ENCODE data around the gene LRCH4.

LRCH4 gene

GRCh38 chr7:100604976-100605911 is 19.3 kb upstream of the LRCH4 start:
- DNase-seq = no peak

GRCh38 chr7:100604028-100604975 is 18.4 kb upstream of the LRCH4 start:
- DNase-seq = peak; percentile 39

GRCh38 chr7:100603726-100604027 is 17.7 kb upstream of the LRCH4 start:
- no peak for DNase-seq

GRCh38 chr7:100602889-100603725 is 17.2 kb upstream of the LRCH4 start:
- DNase-seq = no peak

- DNase-seq = no peak
Observed at GRCh38 chr7:100600730-100601038, 14.8 kb upstream of the LRCH4 start.

GRCh38 chr7:100599911-100600729 is 14.2 kb upstream of the LRCH4 start:
- no peak for DNase-seq

- DNase-seq = no peak
Observed at GRCh38 chr7:100598425-100598824, 12.5 kb upstream of the LRCH4 start.

- DNase-seq = no peak
Observed at GRCh38 chr7:100595188-100595587, 9.3 kb upstream of the LRCH4 start.

- no peak for DNase-seq
Observed at GRCh38 chr7:100591596-100591995, 5.7 kb upstream of the LRCH4 start.

GRCh38 chr7:100590077-100590737 is 4.3 kb upstream of the LRCH4 start:
- DNase-seq = no peak

- DNase-seq = no peak
Observed at GRCh38 chr7:100589341-100589947, 3.5 kb upstream of the LRCH4 start.

- no peak for DNase-seq
Observed at GRCh38 chr7:100588438-100588837, 2.5 kb upstream of the LRCH4 start.

GRCh38 chr7:100586266-100587025 is 517 bp upstream of the LRCH4 start, which contains the start of gene FBXO24:
Gene FBXO24 (plus strand): TSS chr7:100586328. CDS start chr7:100586626, 298 bp downstream.
- peak; percentile 100 for DNase-seq

GRCh38 chr7:100584683-100585510 is 1.0 kb downstream of the LRCH4 start:
- peak; percentile 48 for DNase-seq

- no peak for DNase-seq
Observed at GRCh38 chr7:100584054-100584682, 1.8 kb downstream of the LRCH4 start.

GRCh38 chr7:100583132-100584053 is 2.5 kb downstream of the LRCH4 start:
- no peak for DNase-seq

GRCh38 chr7:100582650-100583049 is 3.3 kb downstream of the LRCH4 start:
- no peak for DNase-seq

All from DMS79 (cell line).